RWPE1 (cell line): ENCODE measurements around the gene OTP.

ENCODE experiments used
- CTCF ChIA-PET: fragments of 350-600 bp; sonication (Branson Sonifier 250); formaldehyde crosslinking; extraction: SDS; loops from one replicate; lab custom pipeline; 2021; lab: Yijun Ruan, JAX
- POLR2A ChIA-PET: fragments of 400-600 bp; formaldehyde crosslinking; extraction: SDS; loops from one replicate; lab custom pipeline; 2020; ENCODE audit warnings: antibody characterized with exemption; ENCODE audit not compliant: low non-redundant PET; lab: Yijun Ruan, JAX
- DNase-seq: peaks from one replicate; pipeline ENCODE4 v3.0.0; 2012; ENCODE audit warnings: low spot score
- H3K27ac ChIP-seq: fragments of 450-650 bp; 2 replicates; pipeline ENCODE4 v1.5.1; 2017
- CTCF ChIP-seq: fragments of 450-650 bp; conservative IDR thresholded peaks from 2 replicates; pipeline ENCODE4 v1.5.1; 2017; ENCODE audit warnings: low read depth, mild to moderate bottlenecking

The OTP gene

GRCh38 chr5:77640589-77641396 lies 2.3 kb upstream of the OTP start:
- no peak overlapping the region for H3K27ac ChIP-seq
- ChIA-PET CTCF (interaction anchor here (0.5 kb wide), 1 partner anchor 7 kb away, joined by 4 read pairs; no protein-coding TSS in a partner anchor), POLR2A (no interaction called here)
- DNase-seq, result no peak
- TF ChIP-seq CTCF, result no peak

- no peak for DNase-seq
- POLR2A ChIA-PET, result no interaction called here
- no peak for TF ChIP-seq CTCF
- CTCF ChIA-PET, result interaction anchor here (0.6 to 0.8 kb wide), 2 partner anchors 209 to 226 kb away, joined by 4 read pairs; no protein-coding TSS in a partner anchor
- no peak overlapping the region for H3K27ac ChIP-seq
These were observed 504 bp upstream of the OTP start for GRCh38 chr5:77638763-77639671.

GRCh38 chr5:77637170-77637997 lies 1.1 kb downstream of the OTP start:
- no peak for TF ChIP-seq CTCF
- POLR2A ChIA-PET, result no interaction called here
- no peak for DNase-seq
- CTCF ChIA-PET, result interaction anchor here (0.7 to 0.8 kb wide), 4 partner anchors 73 to 721 kb away, joined by 3 to 8 read pairs (median 4); no protein-coding TSS in a partner anchor
- H3K27ac ChIP-seq, result no peak overlapping the region

GRCh38 chr5:77636641-77637169 lies 1.8 kb downstream of the OTP start:
- ChIA-PET CTCF (interaction anchor here (0.7 kb wide), 1 partner anchor 92 kb away, joined by 3 read pairs; no protein-coding TSS in a partner anchor), POLR2A (interaction anchor here (0.6 kb wide), 1 partner anchor 46 kb away, joined by 3 read pairs; no protein-coding TSS in a partner anchor)
- DNase-seq, result no peak

More at GRCh38 chr5:77636641-77637169, 1.8 kb downstream of the OTP start:
- H3K27ac ChIP-seq, result no peak overlapping the region
- TF ChIP-seq CTCF, result no peak
